ENCODE data around the gene RIOK3.
"Not testable (repeated sequence)": the region's sequence is repeated elsewhere in the genome, so short reads cannot be mapped to it uniquely, and the experiment has no call there.

Gene RIOK3

DNA sequence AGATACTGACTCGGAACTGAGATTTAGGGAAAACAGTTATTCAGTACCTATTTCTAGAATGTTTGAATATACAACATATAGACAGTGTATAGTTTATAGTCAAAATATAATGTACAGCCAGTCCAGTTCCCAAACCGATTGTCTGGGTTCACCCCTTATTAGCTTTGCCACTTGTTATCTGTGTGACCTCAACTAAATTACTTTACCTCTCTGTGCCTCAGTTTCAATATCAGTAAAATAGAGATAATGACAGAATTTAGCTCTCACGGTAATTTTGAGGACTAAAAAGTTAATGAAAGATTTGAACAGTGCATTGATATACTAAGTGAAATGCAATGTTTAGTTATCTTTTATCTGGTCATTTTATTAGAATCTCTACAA, 750 bp upstream of the RIOK3 start:
- DNase-seq, result no peak

DNA sequence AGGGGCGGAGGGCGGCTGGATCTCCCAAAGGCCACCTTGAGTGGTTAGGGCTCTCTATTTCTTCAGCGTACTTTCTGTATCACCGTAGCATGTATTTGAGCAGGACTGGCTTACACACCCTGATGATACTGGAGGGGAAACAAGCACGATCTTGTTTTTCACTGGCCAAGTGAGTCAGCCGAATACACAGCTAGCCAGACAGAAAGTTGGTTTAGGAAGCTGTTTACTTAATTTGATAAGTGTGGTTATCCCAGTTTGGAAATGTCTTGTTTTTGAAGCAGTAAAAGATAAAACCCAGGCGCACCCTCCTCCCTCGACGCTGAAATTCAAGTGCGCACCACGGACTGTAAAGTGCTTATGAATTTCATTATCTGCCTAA, 582 bp downstream of the RIOK3 start:
- DNase-seq, result peak; percentile 31

DNA sequence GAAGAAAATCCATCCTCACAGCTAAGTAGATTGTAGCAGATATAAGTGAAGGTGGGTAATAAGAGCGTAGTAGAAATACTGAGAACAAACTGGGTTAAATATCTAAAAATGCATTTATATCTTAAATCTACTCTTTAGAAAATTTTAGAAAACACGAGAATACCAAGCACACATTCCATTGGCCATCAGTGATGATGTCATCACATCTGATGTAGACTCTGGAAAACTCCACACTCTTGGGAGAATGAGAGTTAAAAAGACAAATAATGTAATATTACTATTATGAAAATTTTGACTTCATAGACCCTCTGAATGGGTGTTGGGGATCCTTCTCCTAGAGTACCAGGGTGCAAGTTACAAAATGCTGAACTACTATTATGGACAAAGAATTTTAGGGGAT, 3.7 kb downstream of the RIOK3 start:
- DNase-seq, result no peak

DNA sequence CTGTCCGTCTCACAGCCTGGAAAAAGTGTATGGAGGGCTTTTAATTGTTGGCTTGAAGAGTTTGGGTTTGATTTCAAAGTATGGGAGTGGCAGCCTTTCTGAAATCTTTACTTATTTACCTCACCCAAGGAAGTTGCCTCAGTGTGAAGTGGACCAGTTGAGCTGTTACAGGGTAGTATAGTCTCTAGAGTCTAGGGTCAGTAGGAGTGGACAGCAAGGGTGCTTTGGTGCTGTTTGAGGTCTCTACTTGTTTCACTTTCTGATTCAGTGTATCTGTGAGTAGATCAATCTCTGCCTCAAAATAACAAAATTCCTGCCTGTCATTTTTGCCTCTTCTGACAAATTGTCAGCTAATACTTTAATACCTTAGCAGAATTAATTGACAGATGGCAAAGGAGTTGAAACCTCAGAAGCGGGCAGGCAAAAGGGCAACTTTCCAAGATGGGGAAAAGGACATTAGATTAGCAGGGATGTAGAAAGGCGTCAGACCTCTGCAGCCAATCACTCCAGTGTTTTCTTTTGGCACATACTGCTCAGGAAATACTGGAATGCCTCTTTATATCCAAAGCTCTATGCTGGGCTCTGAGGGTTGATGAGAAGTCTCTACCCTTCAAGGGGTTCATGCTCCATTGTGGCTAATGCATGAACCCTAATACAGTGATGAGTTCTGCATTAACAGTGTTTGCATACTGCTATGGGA, 5.9 kb downstream of the RIOK3 start:
- no peak for DNase-seq

DNA sequence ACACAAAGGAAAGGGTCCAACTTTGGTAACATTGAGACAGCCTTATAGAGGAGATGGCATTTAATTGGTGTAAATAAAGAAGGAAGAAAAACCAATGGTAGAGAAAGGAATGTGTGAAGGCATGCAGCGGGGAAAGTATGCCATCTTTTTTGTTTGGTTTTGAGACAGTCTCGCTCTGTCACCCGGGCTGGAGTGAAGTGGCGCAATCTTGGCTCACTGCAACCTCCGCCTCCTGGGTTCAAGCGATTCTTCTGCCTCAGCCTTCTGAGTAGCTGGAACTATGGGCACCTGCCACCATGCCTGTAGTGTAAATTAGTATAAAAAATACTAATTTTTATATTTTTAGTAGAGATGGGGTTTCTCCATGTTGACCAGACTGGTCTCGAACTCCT, 6.4 kb downstream of the RIOK3 start:
- DNase-seq, result no peak

DNA sequence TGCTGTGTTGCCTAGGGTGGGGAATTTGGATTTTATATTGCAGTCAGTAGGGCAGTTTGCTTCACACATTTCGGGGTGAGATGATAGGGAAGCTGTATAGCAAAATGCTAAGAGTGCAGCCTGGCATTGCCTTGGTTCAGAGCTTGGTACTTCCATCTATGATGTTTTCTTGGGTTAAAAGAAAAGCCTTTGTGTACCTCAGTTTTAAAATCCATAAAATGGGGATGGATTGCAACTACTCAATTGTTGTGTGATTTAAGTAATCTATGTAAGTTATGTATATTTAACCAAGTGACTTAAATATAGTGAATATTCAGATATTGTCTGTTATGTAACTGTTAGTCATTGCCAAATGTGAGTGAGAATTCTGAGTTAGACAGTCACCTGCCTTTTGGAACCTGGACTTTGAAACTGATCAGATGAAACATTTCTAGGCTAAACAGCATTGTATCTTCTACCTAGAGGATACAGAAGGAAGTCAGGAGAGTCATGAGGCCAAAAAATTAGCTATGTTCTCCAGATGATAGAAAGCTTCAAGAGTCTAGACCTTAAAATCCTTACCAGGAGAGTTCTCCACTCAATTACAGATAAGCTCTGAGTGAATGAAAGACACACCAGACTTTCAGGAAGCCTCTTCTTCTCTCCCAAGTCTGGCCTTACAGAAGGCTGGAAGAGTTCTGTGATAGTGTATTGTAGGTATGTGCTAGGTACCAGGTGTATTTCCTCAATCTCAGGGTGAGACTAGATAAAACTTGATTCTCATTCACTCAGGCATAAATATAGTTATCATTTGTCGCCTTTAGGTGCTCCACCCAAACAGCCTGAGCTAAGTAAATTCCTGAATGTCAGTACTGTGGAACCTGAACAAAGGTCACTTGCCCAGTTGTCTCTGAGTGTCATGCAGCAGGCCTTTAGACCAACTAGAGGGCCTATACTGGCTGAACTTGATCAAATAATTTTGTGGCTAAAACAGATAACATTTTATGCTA, 7.5 kb downstream of the RIOK3 start:
- DNase-seq, result no peak

DNA sequence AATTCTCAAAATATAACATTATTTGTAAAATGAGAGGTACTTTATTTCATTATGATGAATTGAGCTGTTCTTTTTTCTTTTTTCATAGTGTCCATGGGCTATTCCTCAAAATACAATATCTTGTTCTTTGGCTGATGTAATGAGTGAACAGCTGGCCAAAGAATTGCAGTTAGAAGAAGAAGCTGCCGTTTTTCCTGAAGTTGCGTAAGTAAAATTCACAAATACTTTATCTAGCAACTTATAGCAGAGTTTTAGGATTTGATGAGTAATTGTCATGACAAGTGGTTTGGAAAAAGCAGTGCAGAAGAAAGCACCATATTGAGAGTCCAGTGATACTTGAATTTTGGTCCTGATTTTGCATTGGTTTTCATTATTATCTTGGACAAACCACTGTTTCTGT, 9.8 kb downstream of the RIOK3 start:
- DNase-seq, result no peak

DNA sequence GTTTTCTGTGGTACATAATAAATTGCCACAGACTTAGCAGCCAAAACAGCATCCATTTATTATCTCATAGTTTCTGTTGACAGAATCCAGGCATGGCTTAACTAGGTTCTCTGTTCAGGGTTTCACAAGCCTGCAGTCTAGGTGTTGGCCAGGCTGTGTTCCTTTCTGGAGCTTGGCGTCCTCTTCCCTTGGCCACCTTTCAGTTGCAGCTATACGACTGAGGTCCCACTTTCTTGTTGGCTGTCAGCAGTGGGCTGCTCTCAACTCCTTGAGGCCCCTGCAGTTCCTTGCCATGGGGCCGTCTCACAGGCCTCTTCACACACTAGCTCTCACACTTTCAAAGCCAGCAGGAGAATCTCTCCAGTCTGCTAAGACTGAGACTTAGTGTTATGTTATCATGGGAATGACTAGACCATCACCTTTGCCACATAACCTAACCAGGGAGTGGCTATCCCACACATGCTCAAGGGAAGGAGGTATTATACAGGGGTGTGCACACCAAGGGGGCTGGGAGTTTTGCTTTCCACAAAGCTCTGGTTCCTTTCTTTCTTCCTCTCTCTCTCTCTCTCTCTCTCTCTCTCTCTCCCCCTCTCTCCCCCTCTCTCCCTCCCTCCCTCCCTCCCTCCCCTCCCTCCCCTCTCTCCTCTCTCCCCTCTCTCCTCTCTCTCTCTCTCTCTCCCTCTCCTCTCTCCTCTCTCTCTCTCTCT, 15.8 kb downstream of the RIOK3 start:
- DNase-seq, result no peak

DNA sequence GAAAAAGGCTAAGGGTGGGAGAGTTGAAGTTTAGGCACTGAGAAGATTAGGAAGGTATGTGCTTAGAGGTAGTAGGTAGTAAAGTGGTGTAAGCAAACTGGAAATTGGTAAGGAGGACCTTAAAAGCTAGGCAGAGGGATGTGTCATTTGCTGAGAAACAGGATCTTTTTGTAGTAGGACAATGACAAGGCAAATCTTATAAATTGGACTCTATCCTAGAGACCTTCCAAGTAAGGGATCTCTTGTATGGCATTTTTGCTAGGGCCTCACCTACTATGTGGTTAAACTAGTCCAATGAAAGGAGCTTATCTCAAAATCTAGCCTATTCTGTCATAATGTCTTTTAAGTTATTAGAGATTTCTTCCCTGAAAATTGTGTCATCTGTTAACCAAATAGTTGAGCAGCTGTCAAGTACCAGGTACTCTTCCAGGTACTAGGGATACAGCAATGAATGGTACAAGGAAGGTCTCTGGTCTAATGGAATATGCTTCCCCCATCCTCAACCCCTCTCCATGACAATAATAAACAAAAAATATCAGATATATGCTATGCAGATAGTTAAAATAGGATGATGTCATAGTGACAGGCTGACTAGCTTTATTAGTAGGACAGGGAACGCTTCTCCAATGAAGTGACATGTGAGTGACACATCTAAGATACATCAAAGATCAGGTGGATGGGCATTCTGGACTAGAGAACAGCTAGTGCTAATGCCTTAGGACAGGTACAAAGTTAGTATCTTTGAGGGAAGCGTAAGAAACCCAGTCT, 17.7 kb downstream of the RIOK3 start:
- DNase-seq, result no peak

DNA sequence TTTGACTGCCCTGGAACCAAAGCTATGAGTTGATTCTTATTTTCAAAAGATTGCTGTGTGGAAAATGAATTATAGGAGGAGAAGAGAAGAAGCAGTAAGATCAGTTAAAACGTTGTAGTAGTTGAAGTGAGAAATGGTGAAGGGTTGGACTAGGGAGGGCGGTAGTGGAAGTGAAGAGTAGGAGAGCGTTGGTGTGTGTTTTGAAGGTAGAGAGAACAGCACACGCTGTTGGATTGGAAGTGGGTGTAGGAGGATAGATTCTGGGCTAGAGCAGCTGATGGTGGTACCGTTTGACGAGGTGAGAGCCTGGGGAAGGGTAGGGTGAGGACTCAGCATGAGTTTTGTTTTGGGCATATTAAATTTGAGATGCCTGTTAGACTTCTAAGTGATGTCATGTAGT, 18.4 kb downstream of the RIOK3 start:
- DNase-seq, result no peak

DNA sequence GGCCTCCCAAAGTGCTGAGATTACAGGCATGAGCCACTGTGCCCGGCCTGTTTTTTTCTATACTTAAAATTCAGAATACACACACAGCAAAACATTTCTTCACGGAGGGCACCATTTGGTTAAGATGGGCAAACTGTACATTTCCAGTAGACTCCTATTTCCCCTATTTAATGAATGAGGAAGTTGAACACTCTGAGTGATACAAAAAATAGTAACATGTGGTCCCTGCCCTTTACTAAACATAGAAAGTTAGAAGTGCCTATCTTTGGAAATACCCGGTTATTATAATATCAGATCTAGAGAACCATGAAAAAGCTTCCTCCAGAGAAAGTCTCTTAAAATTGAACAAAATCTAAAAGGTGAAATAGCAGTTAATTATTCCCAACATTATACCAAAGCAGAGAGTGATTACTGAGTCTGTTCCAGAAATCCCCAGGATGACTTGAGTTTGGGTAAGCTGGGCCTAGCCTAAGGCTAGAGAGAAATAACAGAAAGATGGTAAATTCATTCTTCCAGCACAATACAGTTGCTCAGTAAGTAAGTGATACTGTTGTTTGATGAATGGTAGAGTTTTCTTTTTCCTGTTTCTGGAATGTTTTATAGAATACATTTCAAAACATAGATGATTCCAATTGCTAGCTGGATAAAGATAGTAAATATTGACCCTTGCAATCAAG, 26.9 kb downstream of the RIOK3 start:
- no peak for DNase-seq

DNA sequence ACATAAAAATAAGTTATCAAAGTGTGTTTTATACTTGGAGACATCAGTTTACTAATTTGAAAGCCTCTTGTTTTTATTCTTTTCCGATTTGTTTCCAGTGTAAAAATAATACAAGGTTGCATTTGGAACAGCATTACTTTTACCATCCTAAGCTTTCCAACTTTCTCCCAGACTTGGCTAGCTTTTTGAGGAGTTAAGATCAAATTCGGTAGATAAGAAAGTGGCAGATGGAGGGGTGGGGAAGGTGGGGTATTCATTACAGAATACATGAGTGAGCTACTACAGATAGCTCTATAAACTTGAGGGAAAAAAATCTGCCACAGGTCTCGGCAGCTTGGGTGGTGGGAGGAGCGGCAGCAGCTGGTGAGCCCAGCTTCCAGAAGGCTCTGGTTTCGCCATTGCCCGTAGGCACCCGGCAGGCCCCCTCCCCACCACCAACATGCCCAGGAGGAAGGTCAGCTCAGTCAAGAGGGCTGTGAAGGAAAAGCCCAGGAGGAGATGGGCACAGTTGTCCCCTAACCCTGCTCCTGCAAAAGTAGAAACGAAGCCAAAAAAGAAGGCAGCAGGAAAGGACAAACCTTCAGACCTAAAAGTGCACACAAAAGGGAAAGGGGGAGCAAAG, 31.6 kb downstream of the RIOK3 start:
- DNase-seq, result no peak

DNA sequence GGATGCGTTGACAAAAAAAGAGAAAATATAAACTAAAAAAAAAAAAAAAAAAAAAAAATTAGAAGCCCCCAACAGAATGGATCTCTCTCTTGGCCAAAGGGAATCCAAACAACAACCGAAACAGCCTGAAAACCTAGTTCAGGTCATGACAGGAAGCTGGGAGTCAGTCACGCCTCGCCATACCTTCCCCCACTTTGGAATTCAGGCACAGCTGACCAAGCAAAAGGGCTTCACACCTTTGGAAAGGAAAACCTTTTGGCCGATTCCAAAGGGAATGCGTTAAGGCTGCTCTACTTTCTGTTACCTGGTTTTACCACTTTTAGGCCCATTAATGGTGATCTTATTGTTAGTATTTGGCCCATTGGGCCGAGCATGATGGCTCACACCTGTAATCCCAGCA, 32.3 kb downstream of the RIOK3 start:
- no peak for DNase-seq

DNA sequence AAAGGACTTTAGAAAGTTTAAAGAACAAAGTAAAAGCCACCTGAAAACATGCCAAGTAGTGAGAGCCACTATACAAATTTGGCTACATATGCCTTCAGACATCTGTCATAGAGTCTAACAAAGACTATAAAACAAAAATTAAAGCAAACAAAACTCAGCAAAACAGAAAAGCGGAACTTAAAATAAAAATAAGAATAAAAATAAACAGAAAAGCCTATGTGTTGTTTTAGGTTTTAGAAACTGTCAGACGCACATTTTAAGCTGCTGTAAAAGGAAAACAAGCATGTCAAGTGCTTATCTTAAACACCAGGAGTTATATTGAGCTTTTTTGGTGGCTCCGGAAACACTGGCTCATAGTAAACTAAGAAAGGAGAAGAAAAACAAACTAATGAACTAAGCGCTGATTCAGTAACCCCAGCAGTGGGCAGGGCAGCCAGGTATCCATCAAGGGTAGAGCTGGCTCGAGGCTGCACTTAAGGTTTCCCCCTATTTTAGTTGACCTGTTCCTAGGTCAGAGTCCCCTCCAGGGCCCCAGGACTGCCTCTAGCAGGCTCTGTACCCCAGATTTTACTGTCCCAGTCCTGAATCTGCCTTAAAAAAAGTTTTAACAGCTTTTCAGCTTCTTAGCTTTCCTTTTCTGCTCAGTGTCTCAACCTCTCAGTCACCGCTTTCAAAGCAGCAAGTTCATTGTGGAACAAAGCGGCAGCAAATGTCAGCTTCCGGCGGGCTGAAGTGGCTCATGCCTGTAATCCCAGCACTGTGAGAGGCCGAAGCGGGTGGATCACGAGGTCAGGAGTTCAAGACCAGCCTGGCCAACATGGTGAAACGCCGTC, 34.9 kb downstream of the RIOK3 start:
- peak; percentile 49 for DNase-seq

DNA sequence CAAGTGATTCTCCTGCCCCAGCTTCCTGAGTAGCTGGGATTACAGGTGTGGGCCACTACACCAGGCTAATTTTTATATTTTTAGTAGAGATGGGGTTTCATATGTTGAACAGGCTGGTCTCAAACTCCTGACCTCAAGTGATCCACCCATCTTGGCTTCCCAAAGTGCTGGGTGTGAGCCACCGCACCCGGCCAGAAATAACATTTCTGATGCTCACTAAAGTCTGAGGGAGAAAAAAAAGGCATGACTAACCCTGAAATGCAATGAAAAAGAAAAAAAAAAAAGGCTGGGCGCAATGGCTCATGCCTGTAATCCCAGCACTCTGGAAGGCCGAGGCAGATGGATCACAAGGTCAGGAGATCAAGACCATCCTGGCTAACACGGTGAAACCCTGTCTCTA, 36.5 kb downstream of the RIOK3 start:
- DNase-seq, result not testable (repeated sequence)

DNA sequence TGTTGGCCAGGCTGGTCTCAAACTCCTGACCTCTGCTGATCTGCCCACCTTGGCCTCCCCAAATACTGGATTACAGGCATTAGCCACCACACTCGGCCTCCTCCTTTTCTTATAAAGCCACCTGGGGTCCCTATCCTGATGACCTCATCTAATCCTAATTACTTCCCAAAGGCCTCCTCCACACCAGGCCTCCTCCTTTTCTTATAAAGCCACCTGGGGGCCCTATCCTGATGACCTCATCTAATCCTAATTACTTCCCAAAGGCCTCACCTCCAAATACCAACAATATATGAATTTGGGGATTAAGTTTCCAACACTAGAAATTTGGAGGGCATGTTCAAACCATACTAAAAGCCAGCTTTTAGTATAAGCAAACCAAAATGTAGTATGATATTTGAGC, 40.6 kb downstream of the RIOK3 start:
- no peak for DNase-seq

DNA sequence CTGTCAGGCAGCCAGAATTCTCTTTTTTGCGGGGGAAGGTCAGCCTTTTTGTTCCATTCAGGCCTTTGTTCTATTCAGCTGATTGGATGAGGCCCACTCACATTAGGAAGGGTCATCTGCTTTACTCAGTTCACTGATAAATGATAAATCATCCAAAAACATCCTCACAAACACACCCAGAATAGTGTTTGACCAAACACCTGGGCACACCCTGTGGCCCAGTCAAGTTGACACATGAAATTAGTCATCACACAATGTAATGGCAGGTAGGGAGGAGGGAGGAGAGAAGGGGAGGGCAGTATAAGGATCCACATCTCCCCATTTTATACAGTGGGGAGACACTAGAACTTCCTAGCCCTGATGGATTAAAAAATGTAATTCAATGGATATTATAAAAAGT, 41.9 kb downstream of the RIOK3 start:
- no peak for DNase-seq

DNA sequence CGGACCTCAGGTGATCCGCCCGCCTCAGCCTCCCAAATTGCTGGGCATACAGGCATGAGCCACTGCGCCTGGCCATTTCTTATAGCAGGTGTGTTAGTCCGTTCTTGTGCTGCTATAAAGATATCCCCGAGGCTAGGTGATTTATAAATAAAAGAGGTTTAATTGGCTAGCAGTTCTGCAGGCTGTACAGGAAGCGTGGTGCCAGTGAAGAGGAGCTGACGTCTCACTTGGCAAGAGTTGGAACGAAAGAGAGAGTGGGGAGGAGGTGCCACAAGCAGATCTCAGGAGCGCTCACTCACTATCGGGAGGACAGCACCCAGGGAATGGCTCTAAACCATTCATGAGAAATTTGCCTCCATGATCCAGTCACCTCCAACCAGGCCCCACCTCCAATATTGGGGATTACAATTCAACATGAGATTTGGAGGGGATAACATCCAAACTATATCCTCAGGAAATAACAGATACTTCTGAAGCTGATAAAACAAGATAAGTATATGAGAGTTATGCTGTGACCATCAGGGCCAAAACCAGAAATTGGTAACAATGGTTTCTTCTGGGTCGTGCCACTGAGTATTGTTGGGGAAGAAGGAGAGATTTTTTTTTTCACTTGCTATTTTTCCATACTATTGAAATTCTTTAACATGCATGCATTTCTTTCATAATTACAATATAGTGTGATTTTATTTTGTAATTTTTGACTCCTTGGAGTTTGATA, 42.8 kb downstream of the RIOK3 start:
- DNase-seq, result no peak

DNA sequence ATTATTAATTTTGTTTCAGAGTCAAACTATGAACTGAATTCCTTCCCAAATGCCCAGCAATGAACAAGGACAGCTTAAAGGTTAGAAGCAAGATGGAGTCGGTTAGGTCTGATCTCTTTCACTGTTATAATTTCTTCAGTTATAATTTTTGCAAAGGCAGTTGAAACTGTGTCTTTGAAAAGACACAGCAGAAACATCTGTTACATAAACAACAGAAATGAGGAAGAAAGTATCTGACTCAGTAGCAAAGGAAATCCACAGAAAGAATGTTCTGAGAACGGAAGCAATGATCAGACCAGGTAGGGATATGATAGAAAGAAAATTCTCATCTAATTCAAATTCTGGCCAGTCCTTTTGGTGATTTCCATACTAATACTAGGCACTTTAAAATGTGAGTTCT, 45.0 kb downstream of the RIOK3 start:
- DNase-seq, result no peak

DNA sequence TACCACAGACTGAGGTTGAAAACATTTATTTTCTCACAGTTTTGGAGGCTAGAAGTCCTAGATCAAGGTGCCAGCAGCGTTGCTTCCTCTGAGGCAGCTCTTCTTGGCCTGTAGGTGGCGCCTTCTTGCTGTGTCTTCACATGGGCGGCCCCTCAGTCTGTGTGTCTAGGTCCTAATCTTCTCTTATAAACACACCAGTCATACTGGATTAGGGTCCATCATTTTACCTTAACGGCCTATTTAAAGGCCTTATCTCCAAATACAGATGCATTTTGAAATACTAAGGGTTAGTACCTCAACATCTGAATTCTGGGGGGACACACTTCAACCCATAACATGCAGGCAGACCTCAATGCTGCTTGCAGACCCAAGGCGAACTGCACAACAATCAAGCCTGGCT, 45.8 kb downstream of the RIOK3 start:
- DNase-seq, result peak; percentile 83

All from CD4-positive, alpha-beta T cell treated with Interleukin-10 for 1 hour (primary cell).